22Rv1 (cell line): ENCODE data around the gene CFD.

ENCODE experiments used
- H3K27ac ChIP-seq: fragments of 450-650 bp; 2 replicates; pipeline ENCODE4 v1.5.1; 2017
- CTCF ChIP-seq: fragments of 450-650 bp; IDR thresholded peaks from 2 replicates; pipeline ENCODE4 v1.5.1; 2017; ENCODE audit warnings: mild to moderate bottlenecking
- ZFX ChIP-seq: fragments of 450-650 bp; IDR thresholded peaks from 2 replicates; pipeline ENCODE4 v1.6.1; 2017; ENCODE audit warnings: antibody characterized with exemption, borderline replicate concordance

CFD gene

GRCh38 chr19:900302-901111 is 41.0 kb downstream of the CFD start:
- H3K27ac ChIP-seq = peak overlapping the region; percentile 64
- no peak for TF ChIP-seq CTCF

- TF ChIP-seq ZFX (no peak), CTCF (no peak)
- peak overlapping the region; percentile 64 for H3K27ac ChIP-seq
Measured at GRCh38 chr19:901216-902092, 42.0 kb downstream of the CFD start.

- no peak for TF ChIP-seq ZFX
- TF ChIP-seq CTCF = no peak
- H3K27ac ChIP-seq = no peak overlapping the region
Measured at GRCh38 chr19:902093-902370, 42.6 kb downstream of the CFD start.

- TF ChIP-seq ZFX = no peak
- no peak for TF ChIP-seq CTCF
- H3K27ac ChIP-seq = no peak overlapping the region
Measured at GRCh38 chr19:902446-903226, 43.2 kb downstream of the CFD start.

- no peak overlapping the region for H3K27ac ChIP-seq
- TF ChIP-seq ZFX = no peak
- no peak for TF ChIP-seq CTCF
Measured at GRCh38 chr19:903266-903797, 43.9 kb downstream of the CFD start.

GRCh38 chr19:904545-904944 is 45.1 kb downstream of the CFD start:
- H3K27ac ChIP-seq = no peak overlapping the region
- TF ChIP-seq CTCF (no peak), ZFX (no peak)
